Cardiac fibroblast (primary cell): ENCODE measurements around the gene DOK3.

Experiments
- DNase-seq, 2 donors: peaks; one replicate each; pipeline versions ENCODE4 v3.0.0 to v3.0.0-alpha.2; 2010; ENCODE audit warnings: low read depth in 2 of 2
- H3K4me3 ChIP-seq, 2 donors: replicated peaks in 1 of 2; 1 replicate in 1 of 2; 2 replicates in 1 of 2; pipeline ENCODE4 v1.5.1; 2011; ENCODE audit warnings: low read depth in 2 of 2, low read length in 2 of 2, mild to moderate bottlenecking in 2 of 2, moderate library complexity in 1 of 2
- CTCF ChIP-seq: IDR thresholded peaks from one replicate; pipeline ENCODE4 v1.5.1; 2011; ENCODE audit warnings: low read depth, mild to moderate bottlenecking, low read length, inconsistent platforms

DOK3 gene

GRCh38 chr5:177528631-177529030 is 19.0 kb upstream of the DOK3 start:
- no peak for DNase-seq
- no peak overlapping the region for H3K4me3 ChIP-seq
- TF ChIP-seq CTCF = no peak

DNA sequence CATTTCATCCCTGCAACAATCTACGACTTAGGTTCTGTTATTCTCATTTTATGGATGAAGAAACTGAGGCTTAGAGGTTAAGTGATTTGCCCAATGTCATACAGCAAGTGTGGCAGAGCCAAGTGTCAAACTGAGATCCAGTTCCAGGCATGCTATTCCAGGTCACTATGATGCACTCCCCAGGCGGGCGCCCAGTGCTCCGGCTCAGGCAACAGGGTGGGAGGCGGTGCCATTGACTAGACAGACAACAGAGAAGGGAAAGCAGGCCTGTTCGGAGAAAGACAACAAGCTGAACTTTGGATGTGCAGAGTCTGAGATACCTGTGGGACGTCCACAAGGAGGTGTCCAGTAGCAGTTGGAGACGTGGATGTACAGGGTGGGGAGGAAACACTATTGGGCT is 18.0 kb upstream of the DOK3 start:
- TF ChIP-seq CTCF = no peak
- DNase-seq = no peak
- no peak overlapping the region for H3K4me3 ChIP-seq

- H3K4me3 ChIP-seq = no peak overlapping the region
- no peak for TF ChIP-seq CTCF
- no peak for DNase-seq
Measured at GRCh38 chr5:177526791-177527190, 17.2 kb upstream of the DOK3 start.

GRCh38 chr5:177526191-177526590 is 16.6 kb upstream of the DOK3 start:
- DNase-seq = no peak
- TF ChIP-seq CTCF = no peak
- H3K4me3 ChIP-seq = no peak overlapping the region

GRCh38 chr5:177524941-177525655 is 15.5 kb upstream of the DOK3 start:
- no peak for DNase-seq
- no peak overlapping the region for H3K4me3 ChIP-seq
- TF ChIP-seq CTCF = no peak

- DNase-seq = no peak
- no peak overlapping the region for H3K4me3 ChIP-seq
- no peak for TF ChIP-seq CTCF
Measured at GRCh38 chr5:177524539-177524900, 14.9 kb upstream of the DOK3 start.
